Vagina (tissue), 2 donors: ENCODE results near the gene TRAF2. TPM values are rescaled to one million over a fixed set of nuclear protein-coding genes. Genes with fewer than 3 reads are reported as not detected.
"Not testable (repeated sequence)": the region's sequence is repeated elsewhere in the genome, so short reads cannot be mapped to it uniquely, and the experiment has no call there.

ENCODE experiments used
- DNase-seq, 2 donors: peaks; one replicate each; pipeline ENCODE4 v3.0.0-alpha.2; 2017; ENCODE audit errors: extremely low spot score in 2 of 2
- H3K27ac ChIP-seq: fragments of 200-600 bp; sonication (generic); one replicate; pipeline ENCODE4 v1.5.1; 2019
- H3K27me3 ChIP-seq: fragments of 200-600 bp; sonication (generic); one replicate; pipeline ENCODE4 v1.5.1; 2019
- H3K36me3 ChIP-seq, 2 donors: fragments of 200-600 bp; sonication (generic); one replicate each; pipeline ENCODE4 v1.5.1; 2017 to 2019
- H3K4me1 ChIP-seq: fragments of 200-600 bp; sonication (generic); one replicate; pipeline ENCODE4 v1.5.1; 2019
- H3K4me3 ChIP-seq, 2 donors: fragments of 200-600 bp; sonication (generic); 1 replicate in 1 of 2; 2 replicates in 1 of 2; pipeline ENCODE4 v1.5.1; 2016 to 2019
- H3K9me3 ChIP-seq: fragments of 200-600 bp; sonication (generic); one replicate; pipeline ENCODE4 v1.5.1; 2019
- POLR2AphosphoS5 ChIP-seq, 2 donors: sonication (generic); formaldehyde crosslinking; IDR thresholded peaks; one replicate each; pipeline ENCODE4 v1.9.0; 2017; ENCODE audit warnings: antibody characterized with exemption in 2 of 2, mild to moderate bottlenecking in 2 of 2, low read depth in 1 of 2; ENCODE audit not compliant: insufficient read depth in 1 of 2
- intact Hi-C: fragments of 100-400 bp; cut with DNase I; formaldehyde crosslinking; loops from one replicate; pipeline ENCODE4 v1.15.1; 2023
- total RNA-seq: library from RNA; depleted of rRNA; stranded (reverse); fragments of >200 nt; gene quantifications from one replicate; pipeline ENCODE4 v1.2.3, GENCODE V29; 2016
- TF ChIP-seq, protein P1 (sequence below), 3 experiments: fragments of 450-650 bp in 2 of 3; fragments of 200-600 bp in 1 of 3; sonication (generic) in 1 of 3; IDR thresholded peaks; one replicate each; pipeline ENCODE4 v1.5.1; 2017 to 2019; ENCODE audit warnings: antibody characterized with exemption in 3 of 3, mild to moderate bottlenecking in 2 of 3, moderate library complexity in 2 of 3

The TRAF2 gene
- total RNA-seq, 1 donor from 2014 or later: 12.8 TPM

DNA sequence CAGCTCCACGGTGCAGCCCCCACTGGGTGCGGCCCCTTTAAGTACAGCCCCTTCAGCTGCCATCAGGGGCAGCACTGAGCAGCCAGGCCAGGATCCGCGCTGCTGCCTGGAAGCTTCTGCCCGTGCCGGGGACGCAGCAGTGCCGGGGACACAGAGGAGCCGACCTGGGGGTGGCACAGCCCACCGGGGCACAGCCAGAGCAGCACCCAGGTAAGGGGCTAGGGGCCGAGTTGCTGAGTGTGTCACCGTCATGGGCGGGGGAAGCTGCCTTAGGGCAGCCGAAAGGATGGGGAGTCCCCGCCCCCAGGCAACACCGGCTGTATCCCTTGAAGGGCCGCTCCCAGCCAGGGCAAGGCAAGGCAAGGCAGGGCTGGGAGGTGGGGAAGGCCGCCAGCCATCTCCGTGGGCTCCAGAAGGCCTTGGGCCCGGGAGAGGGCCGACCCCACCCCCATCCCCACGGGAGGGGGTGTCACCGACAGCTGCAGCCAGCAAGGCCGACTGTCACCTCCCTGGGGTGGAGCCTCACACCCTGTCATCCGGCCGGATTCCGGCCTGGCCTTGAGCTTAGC is 43.9 kb upstream of the TRAF2 start, which contains the start of gene AJM1:
AJM1 (plus strand) TSS at position 99 of the 569 bp plus-strand sequence. CDS start 1,937 bp downstream, outside the sequence.
- Histone ChIP-seq H3K4me3 (peak within 1 kb of the TSS; percentile 40 to 56), H3K27me3 (peaks cover 21% of the 10 kb centered on the region), H3K4me1 (peaks cover 54% of the 10 kb centered on the region), H3K36me3 (peaks cover 0 to 16% of the 10 kb centered on the region in 2 donors)
- H3K9me3 ChIP-seq, DNase-seq, intact Hi-C loops, H3K27ac ChIP-seq: not testable (repeated sequence)
- peak in 1 of 2 donors; percentile 50 for TF ChIP-seq POLR2AphosphoS5 (IDR thresholded peaks at IDR 0.05; ENCODE audit: insufficient read depth in 1 of 2, low read depth in 1 of 2)
- TF ChIP-seq, protein P1, sequence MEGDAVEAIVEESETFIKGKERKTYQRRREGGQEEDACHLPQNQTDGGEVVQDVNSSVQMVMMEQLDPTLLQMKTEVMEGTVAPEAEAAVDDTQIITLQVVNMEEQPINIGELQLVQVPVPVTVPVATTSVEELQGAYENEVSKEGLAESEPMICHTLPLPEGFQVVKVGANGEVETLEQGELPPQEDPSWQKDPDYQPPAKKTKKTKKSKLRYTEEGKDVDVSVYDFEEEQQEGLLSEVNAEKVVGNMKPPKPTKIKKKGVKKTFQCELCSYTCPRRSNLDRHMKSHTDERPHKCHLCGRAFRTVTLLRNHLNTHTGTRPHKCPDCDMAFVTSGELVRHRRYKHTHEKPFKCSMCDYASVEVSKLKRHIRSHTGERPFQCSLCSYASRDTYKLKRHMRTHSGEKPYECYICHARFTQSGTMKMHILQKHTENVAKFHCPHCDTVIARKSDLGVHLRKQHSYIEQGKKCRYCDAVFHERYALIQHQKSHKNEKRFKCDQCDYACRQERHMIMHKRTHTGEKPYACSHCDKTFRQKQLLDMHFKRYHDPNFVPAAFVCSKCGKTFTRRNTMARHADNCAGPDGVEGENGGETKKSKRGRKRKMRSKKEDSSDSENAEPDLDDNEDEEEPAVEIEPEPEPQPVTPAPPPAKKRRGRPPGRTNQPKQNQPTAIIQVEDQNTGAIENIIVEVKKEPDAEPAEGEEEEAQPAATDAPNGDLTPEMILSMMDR (IDR thresholded peaks at IDR 0.05): peak; percentile 40 to 73 (median 48)

DNA sequence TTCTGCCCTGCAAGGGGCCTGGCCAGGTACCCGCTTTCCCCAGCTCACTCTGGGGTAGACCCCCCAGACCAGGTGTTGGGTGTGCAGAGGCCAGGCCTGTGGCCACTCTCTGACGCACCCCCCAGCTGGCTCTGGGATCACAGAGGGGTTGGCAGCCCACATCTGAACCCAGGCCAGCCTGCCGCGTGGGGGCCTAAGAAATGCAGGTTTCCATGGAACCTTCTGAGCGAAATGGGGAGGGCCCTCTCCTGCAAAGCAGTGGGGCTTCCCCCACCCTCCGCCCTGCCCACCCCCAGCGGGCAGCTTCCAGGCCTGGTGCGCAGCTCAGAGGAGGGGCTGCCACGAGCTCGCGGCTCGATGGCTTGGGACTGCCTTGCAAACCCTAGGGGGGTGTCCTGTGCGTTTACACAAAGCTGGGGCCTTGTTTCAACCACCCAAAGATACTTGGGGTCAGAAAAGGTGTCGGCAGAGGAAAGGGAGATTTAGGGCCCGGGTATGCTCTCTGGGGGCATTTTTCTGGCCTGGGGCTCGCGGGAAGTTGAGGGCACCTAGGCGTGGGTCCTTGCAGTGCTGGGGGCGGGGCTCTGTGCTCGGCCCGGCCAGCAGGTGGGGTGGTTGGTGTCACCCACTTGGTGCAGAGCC is 43.0 kb upstream of the TRAF2 start:
- H3K27me3 ChIP-seq: peaks cover 21% of the 10 kb centered on the region
- intact Hi-C loops, H3K9me3 ChIP-seq, DNase-seq, H3K27ac ChIP-seq: not testable (repeated sequence)
- TF ChIP-seq, protein P1 (IDR thresholded peaks at IDR 0.05): peak in 1 of 3 experiments; percentile 9
- H3K4me3 ChIP-seq: peak overlapping the region; percentile 40 to 56
- H3K36me3 ChIP-seq: peaks cover 0 to 16% of the 10 kb centered on the region in 2 donors
- peaks cover 62% of the 10 kb centered on the region for H3K4me1 ChIP-seq

DNA sequence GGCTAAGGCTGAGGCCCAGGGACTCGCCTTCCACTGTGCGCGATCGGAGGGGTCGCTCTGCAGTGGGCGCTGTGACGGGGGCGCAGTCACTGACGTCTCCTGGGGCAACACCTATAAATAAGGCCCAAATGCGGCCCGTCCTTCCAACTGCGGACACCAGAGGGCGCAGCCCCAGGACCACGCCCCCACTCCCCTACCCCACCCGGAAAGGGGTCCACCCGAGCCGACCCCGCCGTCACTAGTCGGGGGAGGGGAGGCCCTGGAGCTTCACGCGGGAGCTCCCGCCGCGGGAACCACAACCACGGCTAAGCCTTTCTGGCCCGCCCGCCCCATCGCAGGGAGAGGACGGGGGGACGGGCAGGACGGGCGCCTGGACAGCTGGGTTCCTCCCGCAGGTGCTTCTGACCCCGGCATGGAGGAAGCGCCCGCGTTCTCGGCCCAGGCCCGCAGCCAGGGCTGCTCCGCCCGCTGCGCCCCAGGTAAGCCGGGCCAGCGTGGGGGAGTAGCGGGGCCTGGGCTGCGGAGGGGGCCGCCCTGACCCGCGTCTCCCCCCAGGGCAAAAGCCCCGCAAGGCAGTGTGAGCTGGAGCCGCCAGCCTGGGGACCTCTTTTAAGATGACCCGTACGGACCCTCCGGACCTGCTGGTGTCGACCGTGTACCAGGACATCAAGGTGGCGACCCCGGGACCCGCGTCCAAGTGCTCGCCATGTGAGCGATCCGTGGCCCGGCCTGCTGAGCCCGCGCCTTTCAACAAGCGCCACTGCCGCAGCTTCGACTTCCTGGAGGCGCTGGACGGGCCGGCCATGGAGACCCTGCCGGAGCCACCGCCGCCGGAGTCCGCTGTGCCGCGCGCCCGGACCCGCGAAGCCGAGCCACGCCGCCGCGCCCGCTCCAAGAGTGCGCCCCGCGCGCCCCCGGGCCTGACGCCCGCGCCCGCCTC is 42.2 kb upstream of the TRAF2 start:
- H3K9me3 ChIP-seq, H3K27ac ChIP-seq, DNase-seq, intact Hi-C loops: not testable (repeated sequence)
- peaks cover 21% of the 10 kb centered on the region for H3K27me3 ChIP-seq
- H3K4me3 ChIP-seq: peak overlapping the region in 1 of 2 donors; percentile 34
- TF ChIP-seq, protein P1 (IDR thresholded peaks at IDR 0.05): peak in 2 of 3 experiments; percentile 47 to 49
- H3K36me3 ChIP-seq: peaks cover 0 to 11% of the 10 kb centered on the region in 2 donors
- H3K4me1 ChIP-seq: peaks cover 65% of the 10 kb centered on the region

DNA sequence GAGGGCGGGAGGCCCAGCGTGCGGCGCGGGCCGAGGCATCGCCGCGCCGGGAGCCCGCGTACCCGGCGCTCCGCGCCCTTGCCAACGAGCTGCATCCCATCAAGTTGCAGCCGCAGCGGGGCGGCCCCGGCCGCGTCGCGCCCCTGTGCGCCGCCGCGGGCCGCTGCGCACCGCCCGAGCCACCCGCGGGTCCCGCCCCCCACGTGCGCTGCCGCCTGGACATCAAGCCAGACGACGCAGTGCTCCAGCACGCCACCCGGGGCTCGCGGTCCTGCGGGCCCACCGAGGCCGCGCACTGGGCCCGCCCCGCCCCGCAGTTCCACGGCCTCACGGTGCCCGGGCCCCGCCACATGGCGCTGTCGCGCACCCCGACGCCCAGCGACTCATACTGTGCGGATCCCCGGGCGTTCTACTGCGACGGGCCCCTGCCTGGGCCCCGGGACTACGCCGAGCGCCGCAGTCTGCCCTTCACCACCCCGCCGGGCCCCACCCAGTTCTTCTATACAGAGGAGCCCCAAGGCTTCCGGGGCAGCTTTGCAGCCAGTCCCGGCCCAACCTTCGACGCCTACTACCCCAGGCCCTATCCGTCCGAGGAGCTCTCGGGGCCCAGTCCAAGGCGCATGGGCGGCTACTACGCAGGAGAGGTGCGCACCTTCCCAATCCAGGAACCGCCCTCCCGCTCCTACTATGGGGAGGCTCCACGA is 41.4 kb upstream of the TRAF2 start:
- H3K4me1 ChIP-seq: peaks cover 69% of the 10 kb centered on the region
- intact Hi-C loops: no loop called here

More for the DNA sequence above, 41.4 kb upstream of the TRAF2 start:
- Histone ChIP-seq H3K9me3 (no peaks in the 10 kb centered on the region), H3K27me3 (peaks cover 21% of the 10 kb centered on the region), H3K27ac (no peak overlapping the region), H3K36me3 (peaks cover 0 to 6% of the 10 kb centered on the region in 2 donors), H3K4me3 (no peak overlapping the region)
- no peak for DNase-seq
- no peak for TF ChIP-seq POLR2AphosphoS5 (IDR thresholded peaks at IDR 0.05; ENCODE audit: insufficient read depth in 1 of 2, low read depth in 1 of 2)
- TF ChIP-seq, protein P1 (IDR thresholded peaks at IDR 0.05): no peak
